ENCODE results near the gene ADPRH. TPM values are rescaled to one million over a fixed set of nuclear protein-coding genes. Genes with fewer than 3 reads are reported as not detected.

Gene ADPRH
- total RNA-seq, 1 donor from 2014 or later, result 6.0 TPM

- no peak for TF ChIP-seq CTCF (conservative IDR thresholded peaks at IDR 0.05; ENCODE audit: low read depth, low read length)
- no peak for DNase-seq (ENCODE audit: low read depth)
- no peak overlapping the region for H3K4me3 ChIP-seq (ENCODE audit: low read depth, low read length)
Measured at GRCh38 chr3:119571688-119572087, 7.6 kb upstream of the ADPRH start.

- no peak for DNase-seq (ENCODE audit: low read depth)
- no peak for TF ChIP-seq CTCF (conservative IDR thresholded peaks at IDR 0.05; ENCODE audit: low read depth, low read length)
- no peak overlapping the region for H3K4me3 ChIP-seq (ENCODE audit: low read depth, low read length)
Measured at GRCh38 chr3:119575507-119575906, 3.8 kb upstream of the ADPRH start.

GRCh38 chr3:119580067-119580760, 922 bp downstream of the ADPRH start:
- TF ChIP-seq CTCF (conservative IDR thresholded peaks at IDR 0.05; ENCODE audit: low read depth, low read length), result no peak
- DNase-seq (ENCODE audit: low read depth), result no peak

GRCh38 chr3:119582178-119582577, 2.9 kb downstream of the ADPRH start:
- no peak overlapping the region for H3K4me3 ChIP-seq (ENCODE audit: low read depth, low read length)
- DNase-seq (ENCODE audit: low read depth), result no peak

More at GRCh38 chr3:119580067-119580760, 922 bp downstream of the ADPRH start:
- peak overlapping the region; percentile 75 for H3K4me3 ChIP-seq (ENCODE audit: low read depth, low read length)

GRCh38 chr3:119585208-119585607, 5.9 kb downstream of the ADPRH start:
- no peak for DNase-seq (ENCODE audit: low read depth)

More at GRCh38 chr3:119582178-119582577, 2.9 kb downstream of the ADPRH start:
- no peak for TF ChIP-seq CTCF (conservative IDR thresholded peaks at IDR 0.05; ENCODE audit: low read depth, low read length)

GRCh38 chr3:119585856-119586570, 6.7 kb downstream of the ADPRH start:
- no peak overlapping the region for H3K4me3 ChIP-seq (ENCODE audit: low read depth, low read length)
- DNase-seq (ENCODE audit: low read depth), result no peak
- no peak for TF ChIP-seq CTCF (conservative IDR thresholded peaks at IDR 0.05; ENCODE audit: low read depth, low read length)

More at GRCh38 chr3:119585208-119585607, 5.9 kb downstream of the ADPRH start:
- H3K4me3 ChIP-seq (ENCODE audit: low read depth, low read length), result no peak overlapping the region
- TF ChIP-seq CTCF (conservative IDR thresholded peaks at IDR 0.05; ENCODE audit: low read depth, low read length), result no peak
